GM19452 (cell line): ENCODE results near the gene SUMO2.
"Not testable (repeated sequence)": the region's sequence is repeated elsewhere in the genome, so short reads cannot be mapped to it uniquely, and the experiment has no call there.

Experiments used
- ATAC-seq: cut with Tn5 transposase; IDR thresholded peaks from one replicate; pipeline ENCODE4 v1.9.1; 2021; ENCODE audit not compliant: unreplicated experiment

Gene SUMO2

DNA sequence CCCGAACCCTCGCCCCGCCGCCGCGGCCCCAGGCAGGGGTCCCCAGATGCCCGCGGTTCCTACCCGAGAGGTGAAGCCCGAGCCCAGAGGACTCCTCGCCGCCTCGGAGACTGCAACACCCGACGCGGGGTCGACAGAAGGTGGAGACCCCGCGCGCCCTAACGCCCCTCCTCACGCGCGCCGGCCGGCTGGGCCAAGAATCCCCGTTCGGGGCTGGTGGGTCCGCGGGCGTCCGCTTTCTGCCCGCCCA lies 515 bp downstream of the SUMO2 start:
- no peak for ATAC-seq

- peak; percentile 12 for ATAC-seq
Measured at GRCh38 chr17:75181608-75182318, 996 bp downstream of the SUMO2 start.

GRCh38 chr17:75181110-75181509 lies 1.6 kb downstream of the SUMO2 start:
- no peak for ATAC-seq

DNA sequence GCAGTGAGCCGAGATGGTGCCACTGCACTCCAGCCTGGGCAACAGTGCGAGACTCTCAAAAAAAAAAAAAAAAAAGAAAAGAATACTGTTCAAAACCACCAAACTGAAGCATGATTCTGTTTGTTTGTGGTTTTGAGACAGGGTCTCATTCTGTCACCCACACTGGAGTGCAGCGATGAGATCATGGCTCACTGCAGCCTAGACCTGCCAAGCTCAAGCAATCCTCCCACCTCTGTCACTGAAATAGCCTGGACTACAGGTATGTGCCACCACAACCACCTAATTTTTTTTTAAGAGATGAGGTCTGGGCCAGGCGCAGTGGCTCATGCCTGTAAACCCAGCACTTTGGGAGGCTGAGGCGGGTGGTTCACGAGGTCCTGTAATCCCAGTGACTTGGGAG lies 4.3 kb downstream of the SUMO2 start:
- ATAC-seq, result no peak

- no peak for ATAC-seq
Measured at GRCh38 chr17:75176625-75177024, 6.1 kb downstream of the SUMO2 start.

DNA sequence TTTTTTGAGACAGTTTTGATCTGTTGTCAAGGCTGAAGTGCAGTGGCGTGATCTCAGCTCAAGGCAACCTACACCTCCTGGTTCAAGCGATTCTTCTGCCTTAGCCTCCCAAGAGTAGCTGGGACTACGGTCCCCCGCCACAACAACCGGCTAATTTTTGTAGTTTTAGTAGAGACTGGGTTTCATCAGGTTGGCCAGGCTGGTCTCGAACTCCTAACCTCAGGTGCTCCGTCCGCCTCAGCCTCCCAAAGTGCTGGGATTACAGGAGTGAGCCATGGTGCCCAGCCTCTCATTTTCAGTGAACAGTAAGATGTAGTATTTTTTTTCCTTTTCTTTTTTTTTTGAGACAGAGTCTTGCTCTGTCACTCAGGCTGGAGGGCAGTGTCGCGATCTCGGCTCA lies 7.8 kb downstream of the SUMO2 start:
- no peak for ATAC-seq

GRCh38 chr17:75173526-75173925 lies 9.2 kb downstream of the SUMO2 start:
- no peak for ATAC-seq

GRCh38 chr17:75168998-75169397 lies 13.8 kb downstream of the SUMO2 start:
- no peak for ATAC-seq

DNA sequence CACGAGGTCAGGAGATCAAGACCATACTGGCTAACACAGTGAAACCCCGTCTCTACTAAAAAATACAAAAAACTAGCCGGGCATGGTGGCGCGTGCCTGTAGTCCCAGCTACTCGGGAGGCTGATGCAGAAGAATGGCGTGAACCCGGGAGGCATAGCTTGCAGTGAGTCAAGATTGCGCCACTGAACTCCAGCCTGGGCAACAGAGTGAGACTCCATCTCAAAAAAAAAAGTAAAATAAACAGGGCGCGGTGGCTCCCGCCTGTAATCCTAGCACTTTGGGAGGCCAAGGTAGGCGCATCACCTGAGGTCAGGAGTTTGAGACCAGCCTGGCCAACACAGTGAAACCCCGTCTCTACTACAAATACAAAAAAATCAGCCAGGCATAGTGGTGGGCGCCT lies 18.2 kb downstream of the SUMO2 start:
- ATAC-seq, result not testable (repeated sequence)

DNA sequence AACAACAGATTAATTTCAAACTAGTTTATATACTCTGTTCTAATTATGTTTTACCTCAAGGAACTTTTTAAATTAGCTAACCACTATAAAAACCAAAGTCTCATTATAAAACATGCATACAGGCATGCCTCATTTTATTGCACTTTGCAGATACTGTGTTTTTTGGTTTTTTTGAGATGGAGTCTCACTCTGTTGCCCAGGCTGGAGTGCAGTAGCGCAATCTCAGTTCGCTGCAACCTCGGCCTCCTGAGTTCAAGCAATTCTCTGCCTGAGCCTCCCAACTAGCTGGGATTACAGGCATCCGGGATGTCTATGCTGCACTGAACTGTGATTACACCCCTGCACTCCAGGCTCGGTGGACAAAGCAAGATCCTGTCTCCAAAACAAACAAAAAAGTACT lies 19.7 kb downstream of the SUMO2 start:
- no peak for ATAC-seq

DNA sequence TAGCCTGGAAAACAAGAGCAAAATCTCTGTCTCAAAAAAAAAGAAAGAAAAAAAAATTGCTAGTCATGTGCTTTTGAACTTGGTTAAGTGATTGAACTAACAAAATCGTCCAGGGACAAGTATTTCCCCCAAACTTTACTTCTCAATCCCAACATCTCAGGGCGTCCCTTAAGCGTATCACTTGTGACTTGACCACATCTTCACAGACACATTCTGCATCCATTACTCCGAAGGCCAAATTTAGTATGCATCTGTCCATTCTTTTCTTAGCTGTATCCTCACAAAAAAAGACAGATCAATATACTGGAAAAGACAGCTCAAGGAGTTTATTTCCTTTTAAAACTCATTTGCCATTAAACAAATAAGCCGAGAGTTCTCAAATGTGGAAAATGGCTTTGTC lies 22.5 kb downstream of the SUMO2 start:
- ATAC-seq, result no peak

GRCh38 chr17:75159196-75160031 lies 23.3 kb downstream of the SUMO2 start:
- ATAC-seq, result no peak

- ATAC-seq, result not testable (repeated sequence)
Measured at GRCh38 chr17:75158480-75158879, 24.3 kb downstream of the SUMO2 start.

GRCh38 chr17:75155191-75155601 lies 27.6 kb downstream of the SUMO2 start:
- ATAC-seq, result no peak

DNA sequence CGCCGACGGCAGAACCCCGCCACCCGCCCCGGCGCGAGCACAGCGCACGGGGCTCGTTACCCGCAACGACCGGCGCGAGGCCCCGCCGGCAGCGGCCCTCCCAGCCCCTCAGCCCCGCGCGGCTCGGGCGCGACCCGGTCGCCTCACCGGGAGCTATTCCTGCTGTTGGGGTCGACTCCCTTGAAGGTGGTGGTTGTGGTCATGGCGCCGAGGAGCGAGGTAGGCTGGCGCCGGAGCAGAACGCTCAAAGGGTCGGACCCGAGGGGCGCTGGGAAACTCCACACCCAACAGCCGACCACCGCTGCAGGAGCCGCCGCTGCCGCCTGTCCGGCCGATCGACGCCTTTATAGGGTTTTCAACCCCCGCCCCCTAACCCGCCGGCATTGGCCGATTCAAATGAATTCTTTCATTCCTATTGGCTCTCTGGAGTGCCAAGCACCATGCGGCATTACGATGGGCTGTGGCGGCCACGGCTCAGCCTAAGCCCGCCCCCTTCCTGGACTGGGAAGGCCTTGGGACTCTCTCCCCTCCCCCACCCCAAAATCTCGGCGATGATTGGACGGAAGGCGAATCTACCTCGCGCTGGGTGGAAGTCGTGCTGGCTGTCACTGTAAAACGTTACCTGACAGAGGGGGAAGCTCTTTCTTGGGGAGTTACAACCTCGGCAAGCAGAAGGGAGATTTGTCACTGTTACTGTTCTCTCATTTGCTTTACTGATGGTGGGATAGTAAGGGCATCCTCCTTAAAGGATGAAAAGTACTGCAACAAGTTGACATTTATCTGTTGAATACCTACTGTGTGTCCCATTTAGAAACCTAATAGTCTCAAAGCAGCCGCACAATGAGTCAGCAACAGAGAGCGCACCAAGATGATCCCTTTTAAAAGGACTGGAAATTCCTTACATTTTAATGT lies 28.3 kb downstream of the SUMO2 start, which contains the start of gene JPT1:
Gene JPT1 (minus strand): TSS at position 318 of the 912 bp plus-strand sequence. CDS start 115 bp downstream, at position 203.
- peak; percentile 92 for ATAC-seq

- peak; percentile 7 for ATAC-seq
Measured at GRCh38 chr17:75153780-75154194, 29.0 kb downstream of the SUMO2 start.

GRCh38 chr17:75152922-75153779 lies 29.6 kb downstream of the SUMO2 start:
- ATAC-seq, result no peak

GRCh38 chr17:75152523-75152921 lies 30.2 kb downstream of the SUMO2 start:
- ATAC-seq, result no peak

GRCh38 chr17:75151930-75152329 lies 30.8 kb downstream of the SUMO2 start:
- no peak for ATAC-seq

DNA sequence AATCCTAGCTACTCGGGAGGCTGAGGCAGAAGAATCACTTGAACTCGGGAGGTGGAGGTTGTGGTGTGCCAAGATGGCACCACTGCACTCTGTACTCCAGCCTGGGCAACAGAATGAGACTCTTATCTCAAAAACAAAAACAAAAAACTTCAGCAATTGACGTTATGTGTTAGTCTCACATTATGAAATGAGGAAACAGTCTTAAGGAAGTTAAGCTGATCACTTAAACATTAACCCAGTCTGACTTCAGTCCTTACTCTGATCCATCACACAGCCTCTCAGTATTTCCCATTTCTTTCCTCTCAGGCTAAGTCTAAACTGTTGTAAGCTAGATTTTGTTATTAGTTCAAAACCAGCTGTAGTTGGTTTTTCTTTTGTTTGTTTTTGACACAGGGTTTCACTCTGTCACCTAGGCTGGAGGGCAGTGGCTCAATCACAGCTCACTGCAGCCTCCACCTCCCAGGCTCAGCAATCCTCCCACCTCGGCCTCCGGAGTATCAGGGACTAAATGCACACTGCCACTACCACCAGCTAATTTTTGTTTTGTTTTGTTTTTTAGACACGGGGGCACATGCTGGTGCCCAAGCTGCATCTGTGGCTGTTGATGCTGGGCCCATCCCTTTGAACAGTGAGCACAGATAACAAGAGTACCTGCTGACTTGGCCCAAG lies 34.7 kb downstream of the SUMO2 start:
- ATAC-seq, result no peak
